Body of pancreas (tissue), 4 donors: ENCODE measurements around the gene EIF2AK2.

Source experiments
- CTCF ChIP-seq, 7 experiments: fragments of 450-650 bp in 4 of 7; fragments of 200-600 bp in 3 of 7; sonication (generic) in 3 of 7; IDR thresholded peaks; one replicate each; pipeline ENCODE4 v1.5.1; 2016 to 2019; ENCODE audit warnings: antibody characterized with exemption in 7 of 7
- POLR2A ChIP-seq, 3 donors: fragments of 450-650 bp; IDR thresholded peaks; one replicate each; pipeline ENCODE4 v1.6.1; 2016; ENCODE audit warnings: antibody characterized with exemption in 3 of 3, mild to moderate bottlenecking in 2 of 3

GRCh38 chr2:37060446-37060845 is 96.3 kb downstream of the EIF2AK2 start:
- TF ChIP-seq CTCF (IDR thresholded peaks at IDR 0.05) (no peak), POLR2A (IDR thresholded peaks at IDR 0.05) (no peak)
